ENCODE measurements around the gene RBM4B.

The RBM4B gene

GRCh38 chr11:66639066-66639813 lies 38.4 kb downstream of the RBM4B start:
- Histone ChIP-seq H3K9me2 (replicated peaks; ENCODE audit: insufficient read depth, low read length) (no peaks in the 10 kb centered on the region), H3K4me3 (ENCODE audit: low read length) (peak overlapping the region; percentile 89), H3K27me3 (replicated peaks; ENCODE audit: insufficient read depth, low read length) (no peaks in the 10 kb centered on the region), H4K20me1 (ENCODE audit: insufficient read depth, low read length) (peaks cover 40% of the 10 kb centered on the region), H3K9ac (ENCODE audit: low read length) (peak overlapping the region; percentile 87), H3K4me1 (ENCODE audit: low read length) (peaks cover 31% of the 10 kb centered on the region), H3K27ac (ENCODE audit: low read length) (peak overlapping the region; percentile 66; the same call in 1 of the 2 replicates), H3F3A (ENCODE audit: insufficient read depth, low read length) (peaks cover 24% of the 10 kb centered on the region), H2AFZ (ENCODE audit: low read length) (no peak overlapping the region), H3K79me2 (ENCODE audit: low read length) (peaks cover 98% of the 10 kb centered on the region), H3K36me3 (replicated peaks; ENCODE audit: insufficient read depth, low read length) (peaks cover 32% of the 10 kb centered on the region), H3K4me2 (ENCODE audit: low read depth, low read length) (peak overlapping the region; percentile 61), H3K9me3 (replicated peaks; ENCODE audit: insufficient read depth, low read length) (no peaks in the 10 kb centered on the region)
- peak; percentile 20 for DNase-seq
- TF ChIP-seq EZH2 (optimal IDR thresholded peaks at IDR 0.05; ENCODE audit: low read depth, low read length) (no peak), CTCF (IDR thresholded peaks at IDR 0.05; ENCODE audit: low read length) (0 out of 2 replicates have a peak, but pooled peaks have one; percentile 14)

GRCh38 chr11:66638177-66639065 lies 39.3 kb downstream of the RBM4B start, which contains the start of gene RBM4:
Gene RBM4 (plus strand): TSS chr11:66638703. CDS start chr11:66639712, 1,009 bp downstream.
- peak; percentile 100 for DNase-seq
- H3F3A ChIP-seq (ENCODE audit: insufficient read depth, low read length) = peaks cover 27% of the 10 kb centered on the region
- no peaks in the 10 kb centered on the region for H3K27me3 ChIP-seq (replicated peaks; ENCODE audit: insufficient read depth, low read length)
- peak within 1 kb of the TSS; percentile 50 for H2AFZ ChIP-seq (ENCODE audit: low read length)
- H3K9ac ChIP-seq (ENCODE audit: low read length) = peak within 1 kb of the TSS; percentile 87
- peak within 1 kb of the TSS; percentile 94 for H3K4me2 ChIP-seq (ENCODE audit: low read depth, low read length)
- H4K20me1 ChIP-seq (ENCODE audit: insufficient read depth, low read length) = peaks cover 34% of the 10 kb centered on the region
- peak within 1 kb of the TSS; percentile 66 for H3K27ac ChIP-seq (ENCODE audit: low read length)
- no peaks in the 10 kb centered on the region for H3K9me3 ChIP-seq (replicated peaks; ENCODE audit: insufficient read depth, low read length)
- TF ChIP-seq EZH2phosphoT487 (IDR thresholded peaks at IDR 0.05; ENCODE audit: low read length) = no peak
- no peak; the same call in 1 of the 2 replicates for TF ChIP-seq CTCF (IDR thresholded peaks at IDR 0.05; ENCODE audit: low read length)
- H3K9me2 ChIP-seq (replicated peaks; ENCODE audit: insufficient read depth, low read length) = no peaks in the 10 kb centered on the region
- H3K36me3 ChIP-seq (replicated peaks; ENCODE audit: insufficient read depth, low read length) = peaks cover 27% of the 10 kb centered on the region
- peaks cover 31% of the 10 kb centered on the region for H3K4me1 ChIP-seq (ENCODE audit: low read length)
- peak within 1 kb of the TSS; percentile 89 for H3K4me3 ChIP-seq (ENCODE audit: low read length)
- H3K79me2 ChIP-seq (ENCODE audit: low read length) = peaks cover 98% of the 10 kb centered on the region

- H3K27ac ChIP-seq (ENCODE audit: low read length) = peak overlapping the region; percentile 55; the same call in 1 of the 2 replicates
- no peaks in the 10 kb centered on the region for H3K27me3 ChIP-seq (replicated peaks; ENCODE audit: insufficient read depth, low read length)
- H2AFZ ChIP-seq (ENCODE audit: low read length) = peak overlapping the region; percentile 50
- peaks cover 33% of the 10 kb centered on the region for H4K20me1 ChIP-seq (ENCODE audit: insufficient read depth, low read length)
- H3K79me2 ChIP-seq (ENCODE audit: low read length) = peaks cover 98% of the 10 kb centered on the region
- H3K36me3 ChIP-seq (replicated peaks; ENCODE audit: insufficient read depth, low read length) = peaks cover 20% of the 10 kb centered on the region
- peak overlapping the region; percentile 94 for H3K4me2 ChIP-seq (ENCODE audit: low read depth, low read length)
- peaks cover 27% of the 10 kb centered on the region for H3F3A ChIP-seq (ENCODE audit: insufficient read depth, low read length)
- DNase-seq = no peak
- peaks cover 31% of the 10 kb centered on the region for H3K4me1 ChIP-seq (ENCODE audit: low read length)
- TF ChIP-seq EZH2phosphoT487 (IDR thresholded peaks at IDR 0.05; ENCODE audit: low read length) = no peak
- no peak for TF ChIP-seq CTCF (IDR thresholded peaks at IDR 0.05; ENCODE audit: low read length)
- TF ChIP-seq EZH2 (optimal IDR thresholded peaks at IDR 0.05; ENCODE audit: low read depth, low read length) = no peak
- peak overlapping the region; percentile 35; the same call in 1 of the 2 replicates for H3K9ac ChIP-seq (ENCODE audit: low read length)
- no peaks in the 10 kb centered on the region for H3K9me3 ChIP-seq (replicated peaks; ENCODE audit: insufficient read depth, low read length)
- H3K4me3 ChIP-seq (ENCODE audit: low read length) = peak overlapping the region; percentile 63
- no peaks in the 10 kb centered on the region for H3K9me2 ChIP-seq (replicated peaks; ENCODE audit: insufficient read depth, low read length)
Observed at GRCh38 chr11:66637557-66638176, 40.0 kb downstream of the RBM4B start.
